Measurements from ENCODE around the gene FUT6.

Gene FUT6

DNA sequence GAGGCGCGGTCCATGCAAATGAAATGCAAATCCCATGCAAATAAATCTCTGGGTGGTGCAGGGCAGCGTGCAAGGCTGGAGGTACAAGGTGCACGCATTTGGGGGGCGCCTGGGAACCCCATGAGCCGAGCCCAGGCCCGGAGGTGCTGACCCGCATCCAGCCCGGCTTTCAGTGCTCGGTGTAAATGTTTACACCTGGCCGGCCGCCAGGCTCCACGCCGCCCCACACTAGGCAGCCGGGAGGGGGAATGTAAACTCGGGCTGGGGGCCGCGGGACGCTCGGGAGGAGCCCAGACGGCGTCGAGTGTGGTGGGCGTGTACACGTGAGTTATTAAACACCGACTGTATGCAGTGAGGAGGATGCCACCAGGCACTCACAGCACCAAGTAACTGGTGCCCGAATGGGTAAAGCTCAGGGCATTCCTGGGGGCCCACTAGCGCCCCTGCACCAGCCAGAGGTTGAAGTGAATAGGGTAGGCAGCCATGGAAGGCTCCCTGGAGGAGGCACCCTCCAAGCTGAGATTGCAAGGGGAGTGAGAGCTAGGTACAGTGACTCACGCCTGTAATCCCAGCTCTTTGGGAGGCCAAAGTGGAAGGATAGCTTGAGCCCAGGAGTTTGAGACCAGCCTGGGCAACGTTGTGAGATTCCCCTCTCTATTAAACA lies 17.2 kb downstream of the FUT6 start:
- H3K4me3 ChIP-seq (replicated peaks in 1 of 2; ENCODE audit: low read depth in 2 of 2, low read length in 2 of 2), result no peak overlapping the region
- TF ChIP-seq, protein P1, sequence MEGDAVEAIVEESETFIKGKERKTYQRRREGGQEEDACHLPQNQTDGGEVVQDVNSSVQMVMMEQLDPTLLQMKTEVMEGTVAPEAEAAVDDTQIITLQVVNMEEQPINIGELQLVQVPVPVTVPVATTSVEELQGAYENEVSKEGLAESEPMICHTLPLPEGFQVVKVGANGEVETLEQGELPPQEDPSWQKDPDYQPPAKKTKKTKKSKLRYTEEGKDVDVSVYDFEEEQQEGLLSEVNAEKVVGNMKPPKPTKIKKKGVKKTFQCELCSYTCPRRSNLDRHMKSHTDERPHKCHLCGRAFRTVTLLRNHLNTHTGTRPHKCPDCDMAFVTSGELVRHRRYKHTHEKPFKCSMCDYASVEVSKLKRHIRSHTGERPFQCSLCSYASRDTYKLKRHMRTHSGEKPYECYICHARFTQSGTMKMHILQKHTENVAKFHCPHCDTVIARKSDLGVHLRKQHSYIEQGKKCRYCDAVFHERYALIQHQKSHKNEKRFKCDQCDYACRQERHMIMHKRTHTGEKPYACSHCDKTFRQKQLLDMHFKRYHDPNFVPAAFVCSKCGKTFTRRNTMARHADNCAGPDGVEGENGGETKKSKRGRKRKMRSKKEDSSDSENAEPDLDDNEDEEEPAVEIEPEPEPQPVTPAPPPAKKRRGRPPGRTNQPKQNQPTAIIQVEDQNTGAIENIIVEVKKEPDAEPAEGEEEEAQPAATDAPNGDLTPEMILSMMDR (IDR thresholded peaks at IDR 0.05; ENCODE audit: low read depth, low read length), result no peak
- DNase-seq (ENCODE audit: low read depth in 2 of 2), result no peak

DNA sequence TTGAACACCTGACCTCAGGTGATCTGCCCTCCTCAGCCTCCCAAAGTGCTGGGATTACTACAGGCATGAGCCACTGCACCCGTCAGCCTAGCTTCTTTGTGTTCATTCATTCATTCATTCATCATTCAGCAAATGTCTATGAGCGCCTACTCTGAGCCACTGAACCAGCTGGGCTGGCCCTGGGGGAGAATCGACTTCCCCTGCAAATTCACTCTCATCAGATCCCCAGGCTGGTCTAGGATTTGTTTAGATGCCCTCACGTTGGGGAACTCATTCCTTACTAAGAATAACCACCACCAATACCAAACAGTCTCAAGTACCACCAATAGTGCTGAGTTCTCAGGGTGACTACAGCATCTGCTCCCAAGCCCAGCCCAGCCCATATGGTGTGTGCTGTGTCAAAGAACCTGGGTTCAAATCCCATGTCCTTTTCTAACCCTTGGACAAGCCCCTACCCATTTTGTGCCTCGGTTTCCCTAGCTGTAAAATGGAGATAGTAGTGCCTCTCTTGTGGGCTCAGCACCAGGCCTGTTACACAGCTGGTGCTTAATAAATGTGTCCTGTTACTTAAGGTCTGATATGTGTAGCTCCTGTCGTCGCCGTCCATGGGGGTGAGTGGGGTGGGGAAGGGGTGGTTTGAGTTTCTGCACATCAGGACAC lies 17.9 kb downstream of the FUT6 start:
- TF ChIP-seq, protein P1 (IDR thresholded peaks at IDR 0.05; ENCODE audit: low read depth, low read length), result no peak
- no peak overlapping the region for H3K4me3 ChIP-seq (replicated peaks in 1 of 2; ENCODE audit: low read depth in 2 of 2, low read length in 2 of 2)
- no peak for DNase-seq (ENCODE audit: low read depth in 2 of 2)

DNA sequence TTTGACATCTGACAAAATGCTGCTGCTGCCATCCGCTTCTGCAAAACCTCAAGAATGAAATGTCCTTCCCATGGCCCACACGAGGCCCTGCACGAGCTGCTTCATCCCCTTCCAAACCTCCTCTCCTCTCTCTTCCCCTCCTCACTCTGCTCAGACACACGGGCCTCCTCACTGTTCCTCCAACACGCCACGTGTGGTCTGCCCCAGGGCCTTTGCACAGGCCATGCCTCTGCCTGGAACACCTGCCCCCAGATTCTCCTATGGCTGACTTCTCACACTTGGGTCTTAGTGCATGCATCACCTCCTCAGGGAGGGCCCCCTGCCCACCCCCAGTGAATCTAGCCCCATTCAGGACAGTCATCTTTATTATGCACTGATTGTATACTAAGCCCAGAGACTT lies 18.7 kb downstream of the FUT6 start:
- H3K4me3 ChIP-seq (replicated peaks in 1 of 2; ENCODE audit: low read depth in 2 of 2, low read length in 2 of 2), result no peak overlapping the region
- no peak for DNase-seq (ENCODE audit: low read depth in 2 of 2)
- TF ChIP-seq, protein P1 (IDR thresholded peaks at IDR 0.05; ENCODE audit: low read depth, low read length), result no peak

DNA sequence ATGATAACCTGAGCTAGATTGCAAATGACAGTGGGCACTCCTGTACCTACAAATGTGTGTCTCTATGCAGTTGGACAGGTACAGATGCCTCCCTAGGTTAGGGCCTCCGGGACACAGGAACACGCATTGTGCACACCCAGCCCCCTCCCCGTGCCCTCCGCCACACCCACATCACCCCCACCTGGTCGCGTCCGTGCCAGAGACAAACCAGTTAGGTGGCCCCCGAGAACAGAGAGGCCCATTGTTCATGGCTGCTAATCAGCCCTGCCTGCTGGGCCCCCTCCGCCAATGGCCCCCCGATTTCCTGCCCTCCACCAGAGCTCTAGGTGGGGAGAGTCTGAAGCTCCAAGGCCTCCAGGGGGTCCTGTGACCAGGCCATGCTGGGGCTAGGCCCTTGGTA lies 20.9 kb downstream of the FUT6 start:
- TF ChIP-seq, protein P1 (IDR thresholded peaks at IDR 0.05; ENCODE audit: low read depth, low read length), result no peak
- no peak overlapping the region for H3K4me3 ChIP-seq (replicated peaks in 1 of 2; ENCODE audit: low read depth in 2 of 2, low read length in 2 of 2)
- no peak for DNase-seq (ENCODE audit: low read depth in 2 of 2)

DNA sequence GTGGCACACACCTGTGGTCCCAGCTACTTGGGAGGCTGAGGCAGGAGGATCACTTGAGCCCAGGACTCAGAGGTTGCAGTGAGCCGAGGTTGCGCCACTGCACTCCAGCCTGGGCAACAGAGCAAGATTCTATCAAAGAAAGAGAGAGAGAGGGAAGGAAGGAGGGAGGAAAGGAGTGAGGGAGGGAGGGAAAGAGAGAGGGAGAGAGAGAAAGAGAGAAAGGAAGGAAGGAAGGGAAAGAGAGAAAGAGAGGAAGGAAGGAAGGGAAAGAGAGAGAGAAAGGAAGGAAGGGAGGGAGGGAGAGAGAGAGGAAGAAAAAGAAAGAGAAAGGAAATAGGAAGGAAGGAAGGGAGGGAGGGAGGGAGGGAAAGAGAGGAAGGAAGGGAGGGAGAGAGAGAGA lies 22.3 kb downstream of the FUT6 start:
- no peak for DNase-seq (ENCODE audit: low read depth in 2 of 2)
- TF ChIP-seq, protein P1 (IDR thresholded peaks at IDR 0.05; ENCODE audit: low read depth, low read length), result no peak
- no peak overlapping the region for H3K4me3 ChIP-seq (replicated peaks in 1 of 2; ENCODE audit: low read depth in 2 of 2, low read length in 2 of 2)

DNA sequence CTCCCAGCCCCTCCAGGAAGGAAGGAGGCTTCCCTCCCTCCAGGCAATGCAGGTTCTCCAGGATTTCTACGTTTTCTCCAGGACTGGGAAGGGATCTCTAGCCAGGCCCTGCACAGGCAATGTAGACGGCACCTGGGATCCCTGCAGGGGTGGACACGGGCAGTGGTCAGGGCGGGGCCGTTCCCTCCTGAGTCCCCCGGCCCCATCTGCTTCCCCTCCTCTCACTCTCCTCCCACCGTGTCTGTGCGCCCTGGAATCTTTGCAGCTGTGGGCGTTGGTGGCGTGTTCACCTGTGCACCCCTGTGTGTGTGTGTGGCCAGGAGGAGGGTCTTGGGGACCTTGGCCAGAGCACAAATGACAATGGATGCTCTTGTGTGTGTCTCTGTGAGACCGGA lies 24.7 kb downstream of the FUT6 start:
- TF ChIP-seq, protein P1 (IDR thresholded peaks at IDR 0.05; ENCODE audit: low read depth, low read length), result no peak
- DNase-seq (ENCODE audit: low read depth in 2 of 2), result no peak

More for the DNA sequence above, 24.7 kb downstream of the FUT6 start:
- H3K4me3 ChIP-seq (replicated peaks in 1 of 2; ENCODE audit: low read depth in 2 of 2, low read length in 2 of 2), result no peak overlapping the region

Data from cardiac fibroblast (primary cell).